Activated CD4-positive, alpha-beta T cell treated with anti-CD3 and anti-CD28 coated beads, Interleukin-2, amount 50 U/mL, for 16 hours (primary cell): Measurements from ENCODE around the gene ZNF624.
"Not testable (repeated sequence)": the region's sequence is repeated elsewhere in the genome, so short reads cannot be mapped to it uniquely, and the experiment has no call there.

Experiments used
- DNase-seq: peaks from one replicate; pipeline ENCODE4 v3.0.0-alpha.2; 2020

Gene ZNF624

DNA sequence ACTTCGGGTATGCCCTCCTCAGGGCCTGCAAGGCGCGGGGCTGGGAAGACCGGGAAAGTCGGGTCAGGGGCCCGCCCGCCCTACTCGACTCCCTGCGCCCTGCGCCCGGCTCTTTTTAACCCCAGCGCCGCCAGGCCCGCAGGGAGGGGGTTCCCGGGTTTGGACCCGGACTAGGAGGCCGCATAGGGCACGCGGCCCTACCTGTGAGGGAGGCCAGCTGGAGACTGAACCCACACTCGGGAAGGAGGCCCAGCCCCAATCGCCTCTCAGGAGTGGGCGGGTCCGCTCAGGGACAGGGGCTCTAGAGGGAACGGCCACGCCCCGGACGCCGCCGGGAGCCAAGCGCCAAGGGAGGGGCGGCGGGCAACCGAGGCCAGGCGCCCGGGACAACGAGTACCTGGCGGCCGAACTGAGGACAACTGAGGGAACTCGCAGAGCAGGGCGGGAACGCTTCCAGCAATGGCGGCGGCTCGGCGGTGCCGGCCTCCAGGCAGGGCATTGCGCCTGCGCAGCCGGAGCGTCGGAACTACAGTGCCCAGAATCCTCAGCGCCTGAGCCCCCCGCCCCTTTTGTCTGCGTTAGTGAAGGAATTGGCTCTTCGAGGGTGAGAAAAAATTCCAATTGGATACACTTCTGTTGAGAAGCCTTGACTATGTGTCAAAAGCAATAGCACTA lies at the start of gene ZNF624:
Gene ZNF624, minus strand, starts transcription at position 484 of the 675 bp plus-strand sequence.
- peak; percentile 89 for DNase-seq

DNA sequence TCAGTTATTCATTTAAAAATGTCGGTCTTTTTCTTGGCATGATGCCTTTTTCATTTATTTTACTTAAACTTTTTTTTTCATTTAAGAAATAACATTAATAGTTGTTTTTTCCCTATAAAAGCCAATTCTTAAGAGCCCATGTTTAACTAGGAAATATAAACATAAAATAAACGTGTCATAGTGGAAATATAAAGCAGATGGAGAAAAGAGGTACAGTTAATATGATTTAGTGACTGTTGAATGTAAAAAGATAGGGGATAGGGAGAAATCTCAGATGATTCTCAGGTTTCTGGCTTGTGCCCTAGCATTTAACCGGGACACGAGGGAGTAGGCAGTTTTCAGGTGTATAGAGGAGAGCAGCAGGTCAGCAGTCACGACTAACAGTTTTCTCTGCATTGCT lies 44.0 kb upstream of the ZNF624 start:
- not testable (repeated sequence) for DNase-seq

DNA sequence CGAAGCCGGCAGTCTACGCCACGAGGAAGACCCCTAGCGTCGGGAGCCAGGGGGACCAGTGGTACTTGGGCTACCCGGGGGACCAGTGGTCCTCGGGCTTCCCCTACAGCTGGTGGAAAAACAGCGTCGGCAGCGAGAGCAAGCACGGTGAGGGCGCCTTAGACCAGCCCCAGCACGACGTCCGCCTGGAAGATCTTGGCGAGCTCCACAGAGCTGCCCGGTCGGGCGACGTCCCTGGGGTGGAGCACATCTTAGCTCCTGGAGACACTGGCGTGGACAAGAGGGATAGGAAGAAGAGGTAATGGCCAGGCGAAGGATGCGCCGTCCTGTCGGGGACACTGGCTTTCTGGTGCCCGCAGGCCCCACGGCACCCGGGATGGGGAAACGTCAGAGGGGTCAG lies 36.8 kb upstream of the ZNF624 start:
- not testable (repeated sequence) for DNase-seq

DNA sequence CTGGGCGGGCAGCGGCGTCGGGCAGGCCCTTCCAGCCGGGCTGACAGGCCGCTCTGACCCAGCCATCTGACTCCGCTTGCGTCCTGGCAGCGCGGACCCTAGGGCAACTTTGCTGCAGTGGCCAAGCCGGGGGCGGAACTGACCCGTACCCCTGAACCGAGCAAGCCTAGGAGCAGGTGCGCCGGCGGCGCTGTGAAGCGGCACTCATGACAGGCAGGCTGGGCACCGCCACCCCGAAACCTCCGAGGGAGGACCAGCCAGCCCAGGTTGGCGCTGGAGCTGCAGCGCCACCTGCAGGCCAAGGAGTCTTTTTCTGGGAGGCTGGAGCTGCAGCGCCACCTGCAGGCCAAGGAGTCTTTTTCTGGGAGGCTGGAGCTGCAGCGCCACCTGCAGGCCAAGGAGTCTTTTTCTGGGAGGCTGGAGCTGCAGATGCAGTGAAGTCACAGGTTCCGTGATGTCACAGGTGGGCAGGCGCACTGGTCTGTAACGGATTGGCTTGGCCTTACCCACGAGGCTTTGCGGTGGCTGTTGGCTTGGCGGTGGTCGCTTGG lies 36.2 kb upstream of the ZNF624 start, which contains the start of gene CCDC144A:
Gene CCDC144A, plus strand, starts transcription at position 511 of the 551 bp plus-strand sequence. CDS start 160 bp downstream, outside the sequence.
- peak; percentile 80 for DNase-seq

DNA sequence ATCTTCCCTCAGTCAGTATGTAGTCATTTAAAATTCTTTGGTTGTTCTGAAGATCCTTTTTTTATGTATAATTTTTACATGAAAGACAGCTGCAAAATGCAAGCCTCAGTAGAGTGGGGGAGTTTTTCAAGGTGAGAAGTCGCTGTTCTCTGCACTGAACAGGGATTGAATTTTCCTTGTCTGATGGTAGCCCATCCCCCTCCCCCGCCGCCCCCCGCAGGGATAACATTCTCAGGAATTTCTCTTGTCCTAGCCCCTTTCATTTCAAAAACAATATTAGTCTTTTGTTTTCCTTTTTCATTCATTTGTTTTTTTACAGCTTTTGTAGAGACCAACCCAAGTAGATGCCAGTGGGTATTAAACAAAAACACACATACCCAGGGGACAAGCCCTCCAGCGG lies 33.5 kb upstream of the ZNF624 start:
- DNase-seq: not testable (repeated sequence)

DNA sequence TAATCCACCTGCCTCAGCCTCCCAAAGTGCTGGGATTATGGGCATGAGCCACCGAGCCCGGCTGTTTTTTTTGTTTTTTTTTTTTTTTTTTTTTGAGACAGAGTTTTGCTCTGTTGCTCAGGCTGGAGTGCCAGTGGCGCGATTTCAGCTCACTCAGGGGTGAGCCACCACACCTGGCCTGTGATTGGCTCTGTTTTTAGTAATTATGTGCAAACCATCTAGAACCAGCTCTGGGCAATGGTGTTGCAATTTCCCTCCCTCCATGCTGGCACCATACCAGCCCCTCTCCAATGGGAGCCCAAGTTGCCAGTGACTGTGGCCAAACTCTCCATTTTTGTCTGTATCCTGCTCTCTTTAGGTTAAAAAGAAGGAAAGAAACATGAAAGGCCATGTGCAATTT lies 32.4 kb upstream of the ZNF624 start:
- DNase-seq: not testable (repeated sequence)

DNA sequence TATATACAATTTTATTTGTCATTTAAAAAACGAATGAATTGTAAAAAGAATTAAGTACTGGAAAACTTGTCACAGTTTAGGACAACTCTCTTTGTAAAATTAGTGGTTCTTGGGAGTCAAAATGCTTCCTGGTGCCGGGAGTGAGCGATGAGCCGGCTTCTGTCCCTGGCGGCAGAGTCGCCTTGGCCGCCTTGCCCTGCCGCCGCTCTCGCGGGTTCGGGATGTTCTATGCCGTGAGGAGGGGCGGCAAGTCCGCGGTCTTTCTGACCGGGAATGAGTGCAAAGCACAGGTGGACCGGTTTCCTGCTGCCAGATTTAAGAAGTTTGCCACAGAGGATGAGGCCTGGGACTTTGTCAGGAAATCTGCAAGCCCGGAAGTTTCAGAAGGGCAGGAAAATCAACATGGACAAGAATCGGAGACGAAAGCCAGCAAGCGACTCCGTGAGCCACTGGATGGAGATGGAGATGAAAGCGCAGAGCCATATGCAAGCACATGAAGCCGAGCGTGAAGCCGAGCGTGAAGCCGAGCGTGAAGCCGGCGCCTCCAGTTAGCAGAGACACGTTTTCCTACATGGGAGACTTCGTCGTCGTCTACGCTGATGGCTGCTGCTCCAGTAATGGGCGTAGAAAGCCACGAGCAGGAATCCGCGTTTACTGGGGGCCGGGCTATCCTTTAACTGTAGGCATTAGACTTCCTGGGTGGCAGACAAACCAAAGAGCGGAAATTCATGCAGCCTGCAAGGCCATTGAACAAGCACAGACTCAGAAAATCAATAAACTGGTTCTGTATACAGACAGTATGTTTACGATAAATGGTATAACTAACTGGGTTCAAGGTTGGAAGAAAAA lies 29.9 kb upstream of the ZNF624 start:
- not testable (repeated sequence) for DNase-seq

DNA sequence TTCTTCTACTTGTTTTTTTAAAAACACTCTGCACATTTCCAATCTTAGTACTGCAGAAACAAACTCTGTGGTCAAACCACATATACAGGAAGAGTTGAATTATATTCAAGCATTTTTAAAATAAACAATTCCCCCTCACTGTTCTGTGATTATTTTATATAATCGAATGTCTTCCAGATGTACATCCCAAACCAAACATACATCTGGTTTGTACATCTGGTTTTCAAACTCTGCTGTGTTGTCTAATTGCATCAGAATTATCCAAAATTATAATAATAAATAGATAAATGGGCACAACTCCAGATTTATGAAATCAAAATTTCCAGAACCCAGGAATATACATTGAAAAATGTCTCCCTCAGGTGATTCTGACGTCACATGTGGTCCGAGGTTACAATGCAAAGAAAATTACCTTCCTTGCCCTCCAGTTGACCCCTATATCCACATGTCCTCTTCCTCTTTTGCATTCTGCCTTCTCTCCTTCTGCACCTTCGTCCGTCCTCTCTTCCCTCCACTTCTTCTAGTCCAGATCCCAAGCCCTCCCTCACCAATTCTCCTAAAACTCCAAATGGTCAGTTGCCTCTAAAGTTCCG lies 23.1 kb upstream of the ZNF624 start:
- DNase-seq: no peak

DNA sequence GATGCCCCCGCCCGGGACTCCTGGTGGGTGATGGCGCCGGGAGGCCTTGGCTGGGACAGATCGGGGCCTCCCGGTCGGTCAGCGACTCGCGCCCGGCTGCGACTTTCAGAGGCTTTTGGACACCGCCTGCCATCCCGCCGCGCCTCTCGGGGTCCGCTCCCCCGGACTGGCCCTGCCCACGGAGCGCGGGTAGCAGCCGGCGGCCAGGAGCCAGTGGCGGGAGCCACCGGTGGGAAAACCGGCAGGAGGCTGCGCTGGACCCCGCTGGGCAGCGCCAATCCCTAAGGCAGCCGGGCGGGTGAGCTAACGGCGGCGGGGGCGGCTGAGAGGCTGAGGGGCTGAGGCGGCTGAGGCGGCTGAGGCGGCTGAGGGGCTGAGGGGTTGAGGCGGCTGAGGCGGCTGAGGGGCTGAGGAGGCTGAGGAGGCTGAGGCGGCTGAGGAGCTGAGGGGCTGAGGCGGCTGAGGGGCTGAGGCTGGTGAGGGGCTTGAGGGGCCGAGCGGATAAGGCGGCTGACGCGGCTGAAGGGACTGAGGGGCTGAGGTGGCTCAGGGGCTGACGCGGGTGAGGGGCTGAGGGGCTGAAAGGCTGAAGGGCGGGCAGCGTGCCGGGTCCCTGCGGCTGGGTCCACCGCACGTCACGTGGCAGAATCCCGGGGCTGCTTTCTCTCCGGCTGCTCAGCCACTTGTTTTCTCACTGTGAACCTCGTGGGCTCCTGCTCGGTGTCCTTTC lies 13.4 kb upstream of the ZNF624 start:
- not testable (repeated sequence) for DNase-seq

DNA sequence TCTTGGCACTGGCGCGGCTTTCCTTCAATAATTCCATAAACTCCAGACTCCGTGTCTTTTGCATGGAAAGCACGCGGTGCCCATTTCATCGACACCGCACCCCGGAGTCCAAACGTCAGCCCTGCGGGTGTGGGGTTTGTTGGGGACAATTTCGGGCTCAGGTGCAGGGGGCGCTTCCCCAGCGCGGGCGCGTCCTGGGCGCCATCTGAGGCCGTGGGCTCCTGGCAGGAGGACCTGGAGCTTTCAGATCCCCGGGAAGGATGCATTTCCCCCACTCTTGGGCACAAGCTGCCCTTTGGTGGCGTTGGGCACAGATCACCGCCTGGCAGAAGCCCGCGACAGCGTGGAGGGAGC lies 12.9 kb upstream of the ZNF624 start:
- DNase-seq: not testable (repeated sequence)

DNA sequence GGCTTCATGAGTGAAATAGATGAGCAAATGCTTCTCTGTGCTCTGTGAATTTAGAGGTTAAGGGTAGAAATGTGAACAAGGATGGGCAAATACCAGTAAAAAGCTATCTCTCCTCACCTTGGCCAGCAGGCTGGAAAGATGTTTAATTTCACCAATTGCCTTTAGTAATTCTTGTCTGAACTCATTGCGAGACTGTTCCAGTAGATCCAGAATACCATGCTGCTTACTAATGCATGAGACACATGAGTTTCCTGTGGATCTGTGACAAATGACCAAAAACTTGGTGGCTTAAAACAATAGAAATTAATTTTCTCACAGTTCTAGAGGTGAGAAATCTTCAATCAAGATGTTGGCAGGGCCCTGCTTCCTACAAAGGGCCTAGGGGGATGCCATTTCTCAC lies 9.3 kb upstream of the ZNF624 start:
- no peak for DNase-seq

DNA sequence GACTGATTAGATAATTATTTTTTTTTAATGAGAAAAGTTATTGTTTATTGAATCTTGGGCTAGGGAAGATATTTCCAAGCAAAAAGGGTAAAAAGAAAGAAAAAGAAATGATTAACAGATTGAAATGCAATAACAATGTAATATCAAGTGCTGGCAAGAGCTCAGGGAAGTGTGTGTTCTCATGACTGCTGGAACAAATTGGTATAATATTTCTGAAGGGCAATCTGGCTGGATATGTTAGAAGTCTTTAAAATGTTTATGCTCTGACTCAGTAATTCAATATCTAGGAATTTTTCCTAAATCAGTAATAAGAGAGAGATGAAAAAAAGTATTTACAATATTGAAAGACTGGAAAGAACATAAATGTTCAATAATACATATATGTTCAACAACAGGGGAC lies 7.6 kb upstream of the ZNF624 start:
- no peak for DNase-seq

DNA sequence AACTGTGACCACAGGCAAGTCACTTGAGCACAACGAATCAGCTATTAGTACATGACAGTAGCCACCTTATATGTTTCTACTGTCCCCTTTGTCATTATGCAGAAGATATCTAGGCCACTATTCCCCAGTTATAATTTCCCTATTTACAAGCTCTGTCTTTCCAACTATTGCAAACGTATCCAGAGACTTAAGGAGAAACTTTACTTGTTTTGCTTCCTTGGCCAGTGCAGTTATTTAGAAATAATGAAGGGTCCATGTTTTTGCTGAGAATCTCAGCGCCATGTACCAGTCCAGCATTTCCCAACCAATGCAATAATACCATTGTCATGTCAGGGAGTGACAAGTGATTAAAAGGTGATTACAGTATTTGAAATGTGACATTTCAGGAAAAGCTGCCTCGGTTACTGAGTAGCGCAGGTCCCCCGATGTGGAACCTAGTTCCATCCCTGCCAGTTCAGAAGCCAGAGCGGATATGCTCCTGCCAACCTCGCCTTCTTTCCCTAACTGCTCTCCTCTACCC lies 743 bp downstream of the ZNF624 start:
- no peak for DNase-seq

DNA sequence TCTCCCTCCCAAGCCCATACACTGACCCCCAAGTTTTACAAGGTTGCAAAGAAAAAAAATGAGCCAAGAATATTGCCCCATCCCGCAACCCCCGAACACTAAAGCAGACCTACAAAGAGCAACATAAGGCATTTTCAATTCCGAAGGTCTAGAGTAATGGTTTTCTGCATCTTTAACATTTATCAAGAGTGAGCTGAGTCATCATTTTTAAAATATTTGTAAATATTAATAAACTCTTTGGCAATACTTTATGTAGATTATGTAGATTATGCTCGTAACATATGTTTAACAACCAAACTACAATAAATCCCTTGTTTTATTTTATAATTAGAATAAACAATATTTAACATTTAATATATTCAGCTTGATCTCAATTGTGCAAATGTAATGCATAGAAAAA lies 1.4 kb downstream of the ZNF624 start:
- DNase-seq: no peak

DNA sequence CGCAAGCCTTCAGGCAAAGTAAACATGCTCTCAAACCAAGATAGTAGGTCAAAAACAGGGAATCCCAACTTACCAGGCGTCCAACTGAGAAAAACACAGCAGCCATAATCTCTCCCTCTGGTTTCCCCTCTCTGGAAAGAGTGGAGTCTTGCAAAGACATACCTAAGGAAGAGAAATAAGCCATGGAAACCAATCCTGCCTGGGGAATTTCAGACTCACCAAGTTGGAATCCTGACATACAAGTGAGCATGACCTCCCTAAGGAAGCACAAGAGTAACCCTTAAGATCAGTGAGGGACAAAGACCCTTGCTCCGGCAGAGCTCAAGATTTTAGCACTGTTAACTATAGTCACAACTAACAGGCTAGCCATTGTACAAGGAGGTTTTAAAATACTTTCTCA lies 4.1 kb downstream of the ZNF624 start:
- no peak for DNase-seq

DNA sequence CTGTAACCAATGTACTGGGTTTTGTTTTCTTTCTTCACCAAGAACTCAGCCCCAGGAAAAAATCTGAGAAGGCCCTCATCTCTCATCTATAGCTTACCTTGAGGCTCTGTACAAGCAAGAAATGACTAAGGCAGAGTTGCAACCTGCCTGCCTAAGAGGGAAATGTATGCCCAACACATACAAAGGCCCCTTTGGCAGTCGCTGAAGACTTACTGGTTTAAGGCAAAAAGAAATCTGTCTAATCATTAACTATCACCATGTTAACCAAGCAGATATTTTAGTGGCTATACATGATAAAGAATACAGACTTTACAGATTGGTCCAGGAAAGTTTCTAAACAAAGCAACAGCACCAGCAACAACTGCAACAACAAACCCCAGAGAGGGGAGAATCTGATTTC lies 14.2 kb downstream of the ZNF624 start:
- no peak for DNase-seq

DNA sequence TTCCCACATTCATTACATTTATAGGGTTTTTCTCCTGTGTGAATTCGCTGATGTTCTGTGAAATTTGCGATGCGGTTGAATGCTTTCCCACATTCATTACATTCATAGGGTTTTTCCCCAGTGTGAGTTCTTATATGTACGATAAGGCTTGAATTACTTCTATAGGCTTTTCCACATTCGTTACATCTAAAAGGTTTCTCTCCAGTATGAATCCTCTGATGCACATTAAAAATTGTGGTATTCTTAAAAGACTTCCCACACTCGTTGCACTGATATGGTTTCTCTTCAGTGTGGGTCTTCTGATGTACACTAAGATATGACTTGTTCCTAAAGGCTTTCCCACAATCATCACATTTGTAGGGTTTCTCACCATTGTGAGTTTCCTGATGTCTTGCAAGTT lies 30.4 kb downstream of the ZNF624 start:
- DNase-seq: no peak

DNA sequence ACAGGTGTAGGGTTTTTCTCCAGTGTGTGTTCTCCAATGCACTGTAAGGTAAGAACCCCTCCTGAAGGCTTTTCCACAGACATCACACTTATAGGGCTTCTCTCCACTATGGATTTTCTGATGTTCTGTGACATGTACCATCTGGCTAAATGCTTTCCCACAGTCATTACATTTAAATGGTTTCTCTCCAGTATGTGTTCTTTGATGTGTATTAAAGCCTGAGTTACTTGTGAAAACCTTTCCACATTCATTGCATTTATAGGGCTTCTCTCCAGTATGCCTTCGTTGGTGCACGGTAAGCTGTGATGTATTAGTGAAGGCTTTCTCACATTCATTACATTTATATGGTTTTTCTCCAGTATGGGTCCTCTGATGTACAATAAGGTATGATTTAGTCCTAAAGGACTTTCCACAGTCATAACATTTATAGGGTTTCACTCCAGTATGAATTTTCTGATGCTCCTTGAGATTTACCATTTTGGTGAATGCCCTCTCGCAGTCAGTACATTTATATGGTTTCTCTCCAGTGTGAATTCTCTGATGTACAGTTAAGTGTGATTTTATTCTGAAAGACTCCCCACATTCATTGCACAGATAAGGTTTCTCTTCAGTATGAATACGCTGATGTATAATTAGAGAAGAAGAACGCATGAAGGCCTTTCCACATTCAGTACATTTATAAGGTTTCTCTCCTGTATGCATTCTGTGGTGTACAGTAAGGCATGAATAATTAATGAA lies 30.9 kb downstream of the ZNF624 start:
- DNase-seq: no peak

DNA sequence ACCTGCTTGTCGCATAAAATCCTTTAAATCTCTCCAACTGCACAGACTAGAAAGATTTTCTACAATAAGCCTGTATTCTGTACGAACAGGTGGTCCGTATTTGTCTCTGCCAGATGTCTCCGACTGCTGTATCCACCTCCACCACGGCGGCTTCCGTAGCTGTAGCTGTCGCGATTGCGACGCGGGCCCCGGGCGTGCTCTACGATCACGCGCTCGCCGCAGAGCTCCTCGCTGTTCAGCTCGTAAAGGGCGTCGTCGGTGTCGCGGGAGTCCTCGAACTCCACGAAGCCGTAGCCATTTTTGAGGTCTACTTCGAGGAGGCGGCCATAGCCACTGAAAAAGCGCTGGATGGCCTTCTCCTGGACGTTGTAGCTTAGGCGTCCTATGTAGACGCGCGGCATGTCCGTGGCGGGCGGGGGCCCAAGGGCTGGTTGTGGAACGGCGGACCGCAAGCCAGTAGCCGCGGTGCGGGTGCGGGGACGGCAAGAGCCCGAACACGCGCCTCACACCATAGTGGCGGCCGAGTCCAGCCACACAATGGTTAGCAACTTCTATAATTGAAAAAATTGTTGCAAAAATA lies 36.1 kb downstream of the ZNF624 start:
- DNase-seq: no peak

DNA sequence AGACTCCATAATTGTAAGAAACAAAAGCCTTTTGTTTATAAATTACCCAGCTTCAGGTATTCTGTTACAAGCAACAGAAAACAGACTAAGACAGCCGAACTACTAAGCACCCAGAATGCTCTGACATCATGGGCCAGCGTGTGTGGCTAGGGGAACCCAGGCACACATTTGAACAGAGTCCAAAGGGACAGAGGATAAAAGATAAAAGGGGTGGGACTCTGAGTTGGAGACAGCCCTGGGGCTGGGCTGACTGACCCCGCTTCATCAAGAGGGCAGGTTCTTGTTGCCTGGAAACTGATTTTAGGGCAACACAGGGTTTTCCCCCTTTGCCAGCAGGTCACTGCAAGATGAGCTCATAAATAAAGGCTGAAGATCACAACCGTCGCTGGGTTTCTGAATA lies 54.1 kb downstream of the ZNF624 start:
- DNase-seq: no peak

DNA sequence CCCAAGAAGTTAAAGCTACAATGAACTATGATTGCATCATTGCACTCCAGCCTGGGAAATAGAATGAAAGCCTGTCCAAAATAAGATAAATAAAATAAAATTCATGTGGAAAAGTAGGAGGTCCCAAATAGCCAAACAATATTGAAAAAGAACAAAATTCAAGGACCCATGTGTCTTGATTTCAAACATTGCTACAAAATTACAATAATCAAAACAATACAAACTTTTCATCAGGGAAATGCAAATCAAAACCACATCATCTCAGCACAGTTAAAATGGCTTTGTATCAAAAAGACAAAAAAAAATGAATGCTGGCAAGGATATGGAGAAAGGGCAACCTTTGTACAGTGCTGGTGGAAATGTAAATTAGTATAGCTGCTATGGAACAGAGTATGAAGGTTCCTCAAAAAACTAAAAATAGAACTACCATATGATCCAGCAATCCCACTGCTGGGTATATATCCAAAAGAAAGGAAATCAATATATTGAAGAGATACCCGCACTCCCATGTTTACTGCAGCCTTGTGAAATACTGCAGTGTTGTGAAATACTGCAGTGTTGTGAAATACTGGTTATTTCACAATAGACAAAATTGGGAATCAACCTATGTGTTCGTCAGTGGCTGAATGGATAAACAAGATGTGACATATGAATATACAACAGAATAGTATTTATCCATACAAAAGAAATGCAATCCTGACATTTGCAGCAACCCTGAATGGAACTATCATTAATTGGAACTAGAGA lies 60.1 kb downstream of the ZNF624 start:
- no peak for DNase-seq
